Activated naive CD4-positive, alpha-beta T cell treated with anti-CD3 and anti-CD28 coated beads, Interleukin-2, amount 50 U/mL, for 16 hours (primary cell): ENCODE data around the gene USP32.
"Not testable (repeated sequence)": the region's sequence is repeated elsewhere in the genome, so short reads cannot be mapped to it uniquely, and the experiment has no call there.

ENCODE experiments used
- DNase-seq: peaks from one replicate; pipeline ENCODE4 v3.0.0-alpha.2; 2020

USP32 gene

DNA sequence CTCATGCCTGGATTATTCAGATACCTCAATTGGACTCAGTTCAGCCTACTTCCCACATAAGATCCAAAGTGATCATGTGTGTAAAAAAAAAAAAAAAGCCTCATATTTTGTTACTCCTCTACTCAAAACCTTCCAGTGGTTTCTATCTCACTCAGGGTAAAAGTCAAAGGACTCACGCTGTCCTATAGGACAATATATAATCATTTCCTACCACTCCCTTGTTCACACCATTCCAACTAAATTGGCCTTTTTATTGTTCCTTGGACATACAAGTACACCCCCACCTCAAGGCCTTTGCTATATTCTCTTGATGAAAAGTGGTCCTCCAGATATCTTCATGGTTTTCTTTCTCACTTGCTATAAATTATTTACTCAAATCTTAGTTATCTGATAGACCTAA lies 99.2 kb downstream of the USP32 start:
- no peak for DNase-seq

DNA sequence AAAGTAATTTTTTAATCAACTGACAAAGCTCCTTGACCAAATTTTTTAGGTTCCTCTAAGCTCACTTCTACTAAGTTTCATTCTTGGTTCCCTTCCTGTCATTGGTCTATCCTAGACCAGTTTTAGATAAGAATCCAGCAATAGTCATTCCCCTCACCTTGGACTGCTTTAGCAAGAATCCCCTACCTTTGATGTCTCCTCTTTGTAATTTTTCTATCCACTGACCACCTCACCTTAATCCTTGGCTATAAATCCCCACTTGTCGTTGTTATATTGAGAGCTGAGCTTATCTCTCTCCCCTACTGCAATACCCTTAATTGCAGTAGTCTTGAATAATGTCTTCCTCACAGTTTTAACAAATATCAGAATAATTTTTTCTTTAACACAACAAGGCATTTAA lies 107.2 kb downstream of the USP32 start:
- no peak for DNase-seq

DNA sequence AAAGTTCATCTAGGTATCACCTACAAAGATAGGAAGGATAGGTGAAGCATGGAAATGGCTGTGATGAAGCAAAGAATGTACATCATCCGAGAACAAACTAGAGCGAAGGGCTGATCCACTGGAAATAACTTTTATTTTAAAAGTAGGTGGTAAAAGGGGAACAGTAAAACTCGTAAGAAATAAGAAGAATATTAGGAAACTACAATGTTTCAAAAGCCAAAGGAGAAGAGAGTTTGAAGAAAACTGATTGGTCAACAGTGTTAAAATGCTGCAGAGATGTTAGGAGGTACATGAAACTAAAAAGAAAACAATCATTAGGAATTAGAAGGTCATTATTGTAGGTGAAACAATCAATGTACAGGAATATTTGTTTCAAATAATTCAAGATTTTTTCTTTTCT lies 108.1 kb downstream of the USP32 start:
- no peak for DNase-seq

DNA sequence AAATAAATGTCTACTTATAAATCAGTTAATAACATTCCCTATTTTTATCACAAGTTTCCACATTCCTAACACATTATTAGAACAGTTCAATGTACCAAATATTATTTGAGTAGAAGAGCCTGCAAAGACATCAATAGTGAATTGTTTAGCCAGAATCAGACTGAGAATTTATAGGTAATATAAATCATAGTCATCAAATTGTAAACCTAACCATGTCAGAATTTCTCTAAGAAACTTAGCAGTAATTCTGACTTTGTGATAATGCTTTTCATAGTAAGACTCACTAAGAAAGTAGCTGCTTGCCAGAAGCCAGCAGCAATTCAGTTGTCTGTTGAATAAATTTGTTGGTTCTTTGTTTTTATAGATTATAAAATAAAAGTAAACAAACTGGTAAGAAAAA lies 111.3 kb downstream of the USP32 start:
- no peak for DNase-seq

DNA sequence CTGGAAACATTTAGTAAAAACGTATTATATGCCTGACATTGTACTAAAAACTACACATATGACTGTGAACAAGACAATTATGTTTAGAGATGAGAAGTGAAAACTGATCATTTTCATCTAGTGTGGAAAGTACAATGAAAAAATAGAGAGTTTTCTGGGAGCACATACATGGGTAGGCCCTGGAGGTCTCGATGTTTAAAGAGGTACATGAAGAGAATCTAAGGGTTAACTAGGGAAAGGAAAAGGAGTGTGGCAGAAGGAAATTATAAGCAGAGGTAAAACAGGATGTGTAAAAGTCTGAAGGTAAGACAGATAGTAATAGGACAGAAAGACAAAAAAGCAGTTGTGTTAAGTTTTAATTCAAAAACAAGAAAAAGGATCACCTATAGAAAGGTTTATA lies 113.7 kb downstream of the USP32 start:
- DNase-seq = no peak

DNA sequence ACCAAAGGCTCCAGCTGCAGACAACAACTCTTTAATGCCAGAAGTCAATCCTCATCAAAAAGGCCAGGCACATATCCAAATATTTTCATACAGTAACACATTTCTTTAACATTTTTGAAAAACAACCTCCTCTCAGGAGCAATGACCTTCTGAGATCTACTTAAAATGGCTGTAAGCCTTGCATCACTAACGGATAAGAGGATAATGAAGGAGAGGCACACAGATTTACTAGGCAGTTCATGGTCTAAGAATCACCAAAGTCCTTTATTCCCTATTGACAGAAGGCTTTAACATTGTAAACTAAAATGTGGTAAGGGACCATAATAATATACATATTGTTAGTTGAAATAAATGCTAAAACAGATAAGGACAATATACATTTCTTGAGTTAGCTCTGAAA lies 114.7 kb downstream of the USP32 start:
- DNase-seq = no peak

DNA sequence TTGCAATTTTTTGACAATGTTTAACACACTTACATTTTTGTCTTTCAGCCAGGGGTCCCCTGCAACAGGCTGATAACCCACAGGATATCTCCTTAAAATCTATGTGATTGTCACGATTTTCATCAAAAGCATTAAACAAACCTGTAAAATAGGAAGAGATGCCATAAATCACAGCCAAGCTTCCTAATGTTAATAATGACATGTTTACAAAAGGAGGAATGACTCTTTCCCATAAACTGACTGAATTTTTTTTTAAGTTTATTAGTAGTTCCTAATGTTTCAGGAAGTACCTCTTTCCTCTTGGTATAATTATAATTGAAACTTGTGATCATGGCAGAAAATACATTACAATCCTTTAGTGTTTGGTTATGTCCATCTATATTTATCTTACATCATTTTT lies 122.5 kb downstream of the USP32 start:
- no peak for DNase-seq

DNA sequence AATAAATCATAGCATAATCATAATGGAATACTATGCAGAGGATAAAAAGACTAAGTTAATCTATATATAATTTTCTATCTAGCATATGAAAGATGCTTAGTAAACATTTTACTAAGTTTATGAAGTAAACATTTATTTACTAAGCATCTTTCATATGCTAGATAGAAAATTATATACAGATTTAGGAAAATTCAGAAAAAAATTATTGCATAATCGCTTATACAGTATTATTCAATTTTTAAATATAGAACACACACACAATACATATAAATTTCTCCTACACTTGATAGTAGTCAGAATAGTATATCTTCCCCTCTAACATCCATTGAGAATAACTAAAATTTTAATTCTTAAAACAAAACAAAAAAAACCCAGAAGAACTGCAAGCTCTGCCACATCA lies 131.4 kb downstream of the USP32 start:
- no peak for DNase-seq

DNA sequence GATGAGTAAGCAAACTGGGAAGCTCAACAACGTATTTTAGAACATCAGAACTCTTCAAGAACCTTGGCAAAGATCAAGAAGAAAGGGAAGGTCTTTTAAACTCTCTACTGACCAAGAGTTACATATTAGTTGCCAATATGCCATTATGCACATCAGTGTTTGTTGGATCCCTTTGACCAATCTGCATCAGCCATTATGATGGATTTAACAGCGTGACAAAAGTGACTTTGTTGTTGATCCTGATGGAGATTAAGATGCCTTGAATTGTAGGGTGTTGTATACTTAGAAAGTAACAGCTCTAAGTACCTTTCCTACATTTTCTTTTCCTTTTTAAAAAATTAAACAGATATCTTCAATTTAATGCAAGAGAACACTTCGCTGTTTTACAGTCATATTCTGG lies 133.6 kb downstream of the USP32 start:
- DNase-seq = no peak

DNA sequence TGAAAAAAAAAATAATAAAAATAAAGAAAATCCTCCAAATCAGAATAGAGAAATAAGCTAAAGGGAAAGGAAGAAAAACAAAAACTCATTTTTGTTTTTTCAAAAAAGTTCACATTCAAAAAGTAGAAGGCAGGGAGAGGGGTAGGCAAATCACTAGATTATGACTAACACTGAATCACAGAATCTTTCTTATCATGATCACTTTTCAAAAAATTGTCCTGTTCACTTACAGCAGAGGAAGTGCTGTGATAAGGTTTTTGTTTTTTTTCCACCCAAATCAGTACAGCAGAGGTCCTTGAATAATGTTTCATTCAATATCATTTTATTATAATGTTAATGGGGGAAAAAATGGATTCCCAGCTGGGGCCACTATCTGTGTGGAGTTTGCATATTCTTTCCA lies 135.8 kb downstream of the USP32 start:
- no peak for DNase-seq

DNA sequence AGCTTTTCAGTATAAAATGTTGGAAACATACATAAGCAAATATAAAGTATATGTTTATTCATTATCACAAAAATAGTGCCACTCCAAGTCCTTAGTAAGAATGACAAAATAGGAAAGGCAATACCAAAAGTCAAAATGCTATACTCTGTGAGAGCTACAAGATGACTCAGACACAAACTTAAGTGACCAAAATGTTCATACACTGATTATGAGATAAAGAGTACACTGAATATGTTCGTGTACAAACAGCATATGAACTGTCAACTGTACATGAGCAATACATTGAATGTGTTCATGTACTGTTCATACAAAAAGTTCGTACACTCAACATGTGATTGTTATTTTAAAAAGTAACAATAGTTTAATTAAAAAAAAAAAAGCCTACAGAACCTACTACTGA lies 138.9 kb downstream of the USP32 start:
- no peak for DNase-seq

DNA sequence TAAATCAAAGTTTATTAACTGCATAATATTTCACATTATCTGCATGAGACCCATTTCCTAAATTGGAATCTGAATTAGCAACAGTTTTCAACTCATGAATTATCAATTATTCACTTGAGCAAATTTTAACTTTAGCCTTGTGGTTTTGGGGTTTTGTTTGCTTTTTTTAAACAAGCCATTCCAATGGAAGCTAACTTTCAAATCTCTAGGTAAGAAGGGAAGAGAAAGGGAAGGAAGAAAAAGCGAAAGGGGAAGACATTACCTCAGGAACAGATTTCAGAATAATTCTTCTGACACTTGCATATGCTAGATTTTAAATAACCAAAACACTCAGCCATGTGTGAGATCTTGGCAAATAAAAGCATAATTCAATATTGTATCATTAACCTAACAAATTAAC lies 139.5 kb downstream of the USP32 start:
- no peak for DNase-seq

DNA sequence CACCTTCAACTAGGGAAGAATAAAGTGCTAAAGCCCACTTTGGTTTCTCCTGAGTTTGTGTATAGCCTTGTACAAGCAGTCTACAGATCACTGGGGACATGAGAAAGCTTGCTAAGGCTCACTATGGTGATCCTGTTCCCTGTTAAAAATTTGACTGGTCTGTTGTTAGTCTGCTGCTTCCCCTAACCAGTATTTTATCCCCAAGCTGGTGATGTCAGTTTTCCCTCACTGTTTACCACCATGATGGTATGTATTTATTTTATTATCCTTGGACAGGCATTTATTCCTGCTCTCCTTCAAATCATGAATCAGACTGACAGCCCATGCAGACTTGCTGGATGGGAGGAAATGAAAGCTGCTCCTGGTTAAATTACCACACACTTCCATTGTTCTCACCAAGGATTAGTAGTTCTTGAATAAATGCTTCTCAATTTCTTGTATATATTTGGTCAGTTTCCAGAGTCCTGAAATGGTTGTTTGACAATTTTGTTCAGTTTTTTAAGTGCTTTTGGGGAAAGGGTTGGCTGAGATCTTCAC lies 142.6 kb downstream of the USP32 start:
- DNase-seq = no peak

DNA sequence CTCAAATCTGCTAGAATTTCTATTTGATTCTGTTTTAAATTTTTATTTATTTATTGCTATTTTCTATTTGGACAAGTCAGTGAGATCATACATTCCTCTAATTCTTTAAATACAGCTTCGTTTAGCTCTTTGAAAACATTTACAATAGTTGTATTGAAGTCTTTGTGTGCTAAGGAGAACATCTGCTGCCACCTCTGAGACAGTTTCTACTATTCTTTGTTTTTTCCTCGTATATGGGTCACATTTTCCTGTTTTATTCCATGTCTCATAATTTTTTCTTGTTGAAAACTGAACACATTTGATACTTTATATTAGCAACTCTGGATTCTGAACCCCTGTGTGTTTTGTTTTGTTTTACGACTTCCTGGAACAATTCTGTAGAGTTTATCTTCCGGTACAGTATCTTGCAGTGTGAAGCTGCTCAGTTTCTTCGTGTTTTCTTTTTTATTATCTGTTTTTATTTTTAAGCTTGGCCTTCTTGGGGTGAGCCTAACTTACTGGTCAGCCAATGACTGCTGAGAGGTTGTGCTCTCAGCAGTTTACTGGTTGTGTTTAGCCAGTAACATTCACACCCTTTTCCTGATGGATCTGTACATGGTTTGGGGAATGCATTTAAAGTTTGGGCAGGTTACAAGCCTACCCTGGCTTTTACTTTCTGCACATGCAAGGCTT lies 143.2 kb downstream of the USP32 start:
- DNase-seq = no peak

DNA sequence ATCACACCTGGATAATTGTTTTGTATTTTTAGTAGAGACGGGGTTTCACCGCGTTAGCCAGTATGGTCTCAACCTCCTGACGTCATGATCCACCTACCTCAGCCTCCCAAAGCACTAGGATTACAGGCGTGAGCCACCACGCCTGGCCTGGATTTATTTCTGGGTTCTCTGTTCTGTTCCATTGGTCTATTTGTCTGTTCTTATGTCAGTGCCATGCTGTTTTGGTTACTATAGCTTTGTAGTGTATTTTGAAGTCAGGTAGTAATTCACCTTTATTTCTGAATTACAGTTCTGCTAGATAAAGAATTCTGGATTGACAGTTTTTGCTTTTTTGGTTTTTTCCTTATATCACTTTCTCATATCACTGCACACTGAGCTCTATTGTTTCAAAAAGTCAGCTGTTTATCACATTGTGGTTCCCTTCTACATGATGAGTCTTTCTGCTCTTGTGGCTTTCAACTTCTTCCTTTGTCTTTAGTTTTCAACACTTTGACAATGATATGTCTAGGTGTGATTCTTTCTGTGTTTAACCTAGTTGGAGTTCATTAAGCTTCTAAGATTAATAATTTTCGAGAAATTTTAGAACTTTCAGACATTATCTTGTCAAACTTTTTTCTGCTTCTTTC lies 144.0 kb downstream of the USP32 start:
- DNase-seq = no peak

DNA sequence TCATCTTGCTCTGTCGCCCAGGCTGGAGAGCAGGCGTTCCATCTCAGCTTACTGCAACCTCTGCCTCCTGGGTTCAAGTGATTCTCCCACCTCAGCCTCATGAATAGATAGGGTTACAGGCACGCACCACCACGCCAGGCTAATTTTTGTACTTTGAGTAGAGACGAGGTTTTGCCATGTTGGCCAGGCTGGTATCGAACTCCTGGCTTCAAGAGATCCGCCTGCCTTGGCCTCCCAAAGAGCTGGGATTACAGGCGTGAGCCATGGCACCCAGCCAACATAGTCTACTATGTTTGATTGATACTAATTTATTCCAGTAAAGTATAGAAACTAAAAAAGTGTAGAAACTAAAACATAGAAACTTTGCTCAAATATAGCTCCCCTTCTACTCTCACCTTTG lies 147.3 kb downstream of the USP32 start:
- no peak for DNase-seq

DNA sequence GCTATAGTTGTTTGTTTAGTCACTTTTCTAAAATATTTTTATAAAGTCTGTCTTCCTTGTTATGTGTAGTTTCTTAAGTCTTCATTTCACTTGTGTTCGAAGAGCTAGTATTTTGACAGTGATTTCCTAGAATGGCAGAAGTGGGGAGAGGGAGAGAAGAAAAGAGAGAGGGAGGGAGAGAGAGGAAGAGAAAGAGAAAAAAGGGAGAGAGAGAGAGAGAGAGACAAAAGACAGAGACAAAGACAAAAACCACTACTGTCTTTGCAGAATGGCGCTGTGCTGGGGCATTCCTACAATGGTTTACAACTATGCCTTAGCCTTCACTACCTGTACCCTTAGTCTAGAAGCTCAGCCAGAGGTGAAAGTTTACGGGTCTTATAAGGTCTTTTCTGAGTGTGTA lies 151.6 kb downstream of the USP32 start:
- no peak for DNase-seq

DNA sequence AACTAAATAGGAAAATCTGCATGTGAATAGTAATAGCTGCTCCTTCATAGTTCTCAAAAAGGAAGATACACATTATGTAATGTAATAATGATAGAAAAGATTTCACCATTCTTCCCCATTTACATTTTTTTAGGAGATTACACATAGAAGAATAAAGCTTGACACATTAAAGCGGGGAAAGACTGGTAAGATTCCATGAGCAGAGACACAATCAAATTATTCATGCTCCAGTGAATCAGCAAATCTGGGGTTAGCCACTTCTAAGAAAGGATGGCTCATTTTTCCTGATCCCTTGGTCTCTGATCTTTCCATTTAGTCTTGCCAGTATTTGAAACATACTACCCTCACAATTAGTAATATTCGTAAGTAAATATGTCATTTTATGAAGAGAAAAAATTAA lies 160.2 kb downstream of the USP32 start:
- DNase-seq = no peak

DNA sequence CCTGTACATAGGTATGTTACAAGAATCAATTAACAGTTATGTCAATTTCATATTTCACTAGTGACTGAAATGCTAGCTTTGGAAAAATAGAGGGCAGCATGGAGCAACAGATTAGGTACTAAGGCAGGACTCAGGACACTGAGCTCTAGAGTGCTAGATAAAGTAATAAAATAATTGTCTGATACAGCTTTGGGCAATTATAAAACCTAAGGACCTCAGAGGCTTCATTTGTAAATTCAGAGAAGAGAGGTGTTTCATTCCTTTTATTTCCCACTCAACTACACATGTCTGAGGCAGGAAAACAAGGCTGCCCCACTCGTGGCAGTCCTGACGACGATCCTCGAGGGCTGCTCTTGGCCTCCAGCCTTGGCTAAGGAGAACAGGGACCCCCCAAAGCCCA lies 160.7 kb downstream of the USP32 start:
- no peak for DNase-seq

DNA sequence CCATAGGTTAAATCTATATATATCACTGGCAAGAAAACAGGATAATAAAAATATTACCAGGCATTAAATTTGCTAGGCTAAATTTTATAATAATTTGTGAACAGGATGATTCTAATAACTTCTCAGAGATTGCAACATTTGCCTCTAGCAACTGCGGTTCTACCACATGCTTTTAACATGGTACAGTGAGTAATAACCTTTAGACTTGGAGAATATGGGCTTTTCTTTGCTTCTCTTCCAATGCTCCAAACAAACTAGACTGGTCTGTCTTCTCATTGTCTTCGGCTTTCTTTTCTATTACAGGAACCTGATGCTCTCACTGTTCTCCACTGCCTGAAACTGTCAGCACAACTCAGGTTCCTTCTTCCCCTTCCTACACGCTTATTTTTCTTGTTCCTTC lies 161.6 kb downstream of the USP32 start:
- DNase-seq = no peak

DNA sequence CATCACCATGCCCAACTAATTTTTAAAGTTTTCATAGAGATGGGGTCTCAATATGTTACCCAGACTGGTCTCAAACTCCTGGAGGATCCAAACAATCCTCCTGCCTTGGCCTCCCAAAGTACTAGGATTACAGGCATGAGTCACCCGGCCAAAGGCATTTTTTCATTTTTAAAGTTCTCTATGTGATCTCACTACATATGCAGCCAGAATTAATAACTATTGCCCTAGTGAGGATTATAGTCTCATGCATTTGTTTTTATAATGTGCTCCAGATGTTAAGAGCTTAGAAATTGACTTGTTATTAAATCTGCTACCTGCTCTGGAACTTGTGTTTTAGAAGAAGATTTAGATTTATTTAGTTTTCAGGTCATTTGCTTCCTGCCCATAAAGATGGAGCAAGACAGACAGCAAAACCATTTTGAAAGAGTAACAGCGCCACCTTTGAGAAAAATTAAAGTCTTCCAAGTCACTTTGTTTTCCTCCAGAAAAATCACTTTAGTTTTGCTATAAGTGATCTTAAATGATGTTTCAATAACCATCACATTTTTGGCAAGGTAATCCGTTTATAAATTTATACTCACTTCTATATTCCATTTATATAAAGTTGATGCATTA lies 162.6 kb downstream of the USP32 start:
- no peak for DNase-seq

DNA sequence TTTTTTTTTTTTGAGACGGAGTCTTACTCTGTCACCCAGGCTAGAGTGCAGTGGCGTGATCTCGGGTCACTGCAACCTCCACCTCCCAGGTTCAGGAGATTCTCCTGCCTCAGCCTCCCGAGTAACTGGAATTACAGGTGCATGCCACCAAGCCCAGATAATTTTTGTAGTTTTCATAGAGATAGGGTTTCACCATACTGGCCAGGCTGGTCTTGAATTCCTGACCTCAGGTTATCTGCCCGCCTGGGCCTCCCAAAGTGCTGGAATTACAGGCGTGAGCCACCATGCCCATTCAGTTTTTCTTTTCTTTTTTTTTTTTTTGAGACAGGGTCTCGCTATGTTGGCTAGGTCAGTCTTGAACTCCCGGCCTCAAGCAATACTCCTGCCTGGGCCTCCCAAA lies 164.7 kb downstream of the USP32 start:
- not testable (repeated sequence) for DNase-seq

DNA sequence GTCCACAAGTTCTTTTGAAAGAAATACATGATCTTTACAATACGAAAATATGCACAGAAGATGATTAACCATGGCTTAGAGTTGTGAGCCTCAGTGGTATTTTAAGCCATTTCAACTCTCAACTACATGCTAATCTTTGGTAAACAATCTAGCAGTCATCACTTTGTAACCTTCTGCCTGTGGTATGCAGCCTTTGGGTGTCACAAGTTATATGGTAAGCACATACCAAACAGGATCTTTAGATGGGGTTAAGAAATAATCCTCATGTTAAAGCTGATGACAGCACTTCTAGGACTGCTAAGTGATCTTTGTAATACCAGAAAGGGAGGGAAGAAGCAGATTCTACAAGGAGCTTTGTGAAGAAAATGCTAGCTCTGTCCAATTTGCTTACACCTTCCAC lies 167.9 kb downstream of the USP32 start:
- no peak for DNase-seq

DNA sequence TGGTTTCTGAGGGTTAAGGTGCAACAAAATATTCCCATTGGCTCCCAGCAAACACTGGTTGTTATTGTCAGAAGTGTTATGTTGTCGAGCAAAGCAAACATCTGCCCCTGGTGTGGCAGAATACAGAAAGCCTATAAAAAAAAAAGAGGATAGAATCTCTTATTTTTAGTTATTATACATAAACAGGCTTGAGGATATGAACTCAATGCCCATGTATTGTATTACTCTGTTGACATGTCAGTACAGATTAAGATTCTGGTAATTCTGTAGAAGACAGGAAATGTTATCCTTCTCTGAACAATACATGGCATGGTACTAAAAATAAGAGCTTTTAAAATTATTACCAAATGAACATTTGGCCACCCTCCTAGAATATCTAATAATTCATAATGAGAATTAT lies 168.5 kb downstream of the USP32 start:
- DNase-seq = no peak

DNA sequence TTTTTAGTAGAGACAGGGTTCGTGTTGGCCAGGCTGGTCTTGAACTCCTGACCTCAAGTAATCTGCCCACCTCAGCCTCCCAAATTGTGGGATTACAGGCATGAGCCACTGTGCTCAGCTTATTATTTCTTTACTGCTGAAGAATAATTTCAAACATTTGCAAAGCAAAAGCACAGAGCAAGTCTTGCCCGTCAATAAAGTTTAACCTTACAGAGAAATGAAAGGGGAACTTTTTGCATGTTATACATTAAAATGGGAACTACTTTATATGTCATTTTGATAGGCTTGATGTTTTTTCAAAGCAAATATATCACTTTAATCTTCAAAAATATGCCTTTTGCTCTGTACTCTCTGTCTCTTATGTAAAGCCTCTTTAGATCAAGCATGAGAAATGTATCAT lies 173.2 kb downstream of the USP32 start:
- not testable (repeated sequence) for DNase-seq
